Muscle of leg (tissue), 11 donors: ENCODE measurements around the gene CARS1. TPM values are rescaled to one million over a fixed set of nuclear protein-coding genes. Genes with fewer than 3 reads are reported as not detected.
A peak's percentile ranks its signal among the peaks of the same experiment; 100 is the strongest.

Experiments used
- DNase-seq: peaks from one replicate; pipeline ENCODE4 v3.0.0; 2013
- H3K27ac ChIP-seq: one replicate; pipeline ENCODE4 v1.5.1; 2013; ENCODE audit warnings: mild to moderate bottlenecking, low read length, control low read depth
- H3K27me3 ChIP-seq: one replicate; pipeline ENCODE4 v1.6.1; 2013; ENCODE audit warnings: low read length; ENCODE audit not compliant: control insufficient read depth, insufficient read depth
- H3K36me3 ChIP-seq: one replicate; pipeline ENCODE4 v1.6.1; 2013; ENCODE audit warnings: low read length; ENCODE audit not compliant: control insufficient read depth, insufficient read depth
- H3K4me1 ChIP-seq: one replicate; pipeline ENCODE4 v1.6.1; 2013; ENCODE audit warnings: low read length; ENCODE audit not compliant: control insufficient read depth, insufficient read depth
- H3K4me3 ChIP-seq: one replicate; pipeline ENCODE4 v1.5.1; 2013; ENCODE audit warnings: low read length, control low read depth
- H3K9me3 ChIP-seq: replicated peaks from 2 replicates; pipeline ENCODE4 v1.6.1; 2013; ENCODE audit warnings: low read depth, low read length; ENCODE audit not compliant: control insufficient read depth
- WGBS: methylation state at CpG from one replicate; pipeline ENCODE4 v1.1.5; 2013; ENCODE audit warnings: missing lambda C conversion rate; ENCODE audit not compliant: insufficient coverage; 5-methylcytosine and 5-hydroxymethylcytosine counted together
- polyA plus RNA-seq, 8 donors: library from polyadenylated mRNA; unstranded; fragments of 120-200 nt; gene quantifications; one replicate each; pipeline versions ENCODE4 v1.2.1 to v1.2.3, GENCODE V29; 2013; ENCODE audit warnings: inconsistent platforms in 1 of 8, low replicate concordance in 1 of 8; ENCODE audit not compliant: insufficient read length in 8 of 8, insufficient read depth in 1 of 8
- total RNA-seq: library from RNA; stranded (reverse); fragments of 120-200 nt; gene quantifications from one replicate; pipeline ENCODE4 v1.2.4, GENCODE V29; 2013

Gene CARS1
- total and polyA plus RNA-seq, 9 donors = 15.7 to 24.3 (median 20.7) TPM

- Histone ChIP-seq H3K27ac (no peak overlapping the region), H3K36me3 (no peaks in the 10 kb centered on the region), H3K4me3 (no peak overlapping the region), H3K27me3 (peaks cover 2% of the 10 kb centered on the region), H3K9me3 (no peaks in the 10 kb centered on the region), H3K4me1 (peaks cover 14% of the 10 kb centered on the region)
- WGBS = 89% methylated on average over 7 of the region's 11 CpGs
- DNase-seq = no peak
Measured at GRCh38 chr11:3060436-3061025, 3.3 kb upstream of the CARS1 start.

- no peak for DNase-seq
- Histone ChIP-seq H3K27ac (no peak overlapping the region), H3K9me3 (no peaks in the 10 kb centered on the region), H3K27me3 (peaks cover 2% of the 10 kb centered on the region), H3K4me3 (no peak overlapping the region), H3K4me1 (peaks cover 14% of the 10 kb centered on the region), H3K36me3 (peaks cover 6% of the 10 kb centered on the region)
- WGBS = 81% methylated on average over 5 of the region's 13 CpGs
Measured at GRCh38 chr11:3058753-3059664, 1.8 kb upstream of the CARS1 start.

GRCh38 chr11:3056296-3057068 lies 741 bp downstream of the CARS1 start:
- H3K4me1 ChIP-seq = peaks cover 14% of the 10 kb centered on the region
- H3K9me3 ChIP-seq = no peaks in the 10 kb centered on the region
- H3K27me3 ChIP-seq = no peaks in the 10 kb centered on the region
- DNase-seq = no peak
- 2% methylated on average over 24 of the region's 29 CpGs for WGBS
- H3K36me3 ChIP-seq = peaks cover 9% of the 10 kb centered on the region
- peak overlapping the region; percentile 83 for H3K4me3 ChIP-seq
- peak overlapping the region; percentile 77 for H3K27ac ChIP-seq

- WGBS = 92% methylated on average over 3 of the region's 8 CpGs
- Histone ChIP-seq H3K4me3 (no peak overlapping the region), H3K9me3 (no peaks in the 10 kb centered on the region), H3K36me3 (peaks cover 11% of the 10 kb centered on the region), H3K27me3 (no peaks in the 10 kb centered on the region), H3K4me1 (peaks cover 19% of the 10 kb centered on the region), H3K27ac (no peak overlapping the region)
- DNase-seq = no peak
Measured at GRCh38 chr11:3055891-3056290, 1.3 kb downstream of the CARS1 start.

- H3K4me3 ChIP-seq = no peak overlapping the region
- no peaks in the 10 kb centered on the region for H3K27me3 ChIP-seq
- DNase-seq = no peak
- H3K9me3 ChIP-seq = no peaks in the 10 kb centered on the region
- H3K27ac ChIP-seq = no peak overlapping the region
- peaks cover 13% of the 10 kb centered on the region for H3K36me3 ChIP-seq
- peaks cover 23% of the 10 kb centered on the region for H3K4me1 ChIP-seq
- 87% methylated on average over 11 of the region's 11 CpGs for WGBS
Measured at GRCh38 chr11:3052567-3052966, 4.7 kb downstream of the CARS1 start.

GRCh38 chr11:3052109-3052479 lies 5.1 kb downstream of the CARS1 start:
- 44% methylated on average over 4 of the region's 14 CpGs for WGBS
- H3K27me3 ChIP-seq = no peaks in the 10 kb centered on the region
- H3K9me3 ChIP-seq = no peaks in the 10 kb centered on the region
- peaks cover 22% of the 10 kb centered on the region for H3K4me1 ChIP-seq
- DNase-seq = no peak
- H3K27ac ChIP-seq = no peak overlapping the region
- peaks cover 18% of the 10 kb centered on the region for H3K36me3 ChIP-seq
- H3K4me3 ChIP-seq = no peak overlapping the region

GRCh38 chr11:3051196-3052108 lies 5.8 kb downstream of the CARS1 start:
- H3K4me3 ChIP-seq = no peak overlapping the region
- DNase-seq = no peak

GRCh38 chr11:3050386-3051195 lies 6.6 kb downstream of the CARS1 start:
- no peak overlapping the region for H3K4me3 ChIP-seq
- no peaks in the 10 kb centered on the region for H3K9me3 ChIP-seq
- no peak for DNase-seq
- peaks cover 13% of the 10 kb centered on the region for H3K4me1 ChIP-seq
- no peaks in the 10 kb centered on the region for H3K27me3 ChIP-seq
- WGBS = 88% methylated on average over 14 of the region's 18 CpGs
- no peak overlapping the region for H3K27ac ChIP-seq
- peaks cover 26% of the 10 kb centered on the region for H3K36me3 ChIP-seq

More at GRCh38 chr11:3051196-3052108, 5.8 kb downstream of the CARS1 start:
- Histone ChIP-seq H3K4me1 (peaks cover 19% of the 10 kb centered on the region), H3K27me3 (no peaks in the 10 kb centered on the region), H3K9me3 (no peaks in the 10 kb centered on the region), H3K36me3 (peaks cover 21% of the 10 kb centered on the region), H3K27ac (no peak overlapping the region)
- 92% methylated on average over 2 of the region's 13 CpGs for WGBS
